IgD-negative memory B cell (primary cell): Measurements from ENCODE around the gene UTS2R. TPM values are rescaled to one million over a fixed set of nuclear protein-coding genes. Genes with fewer than 3 reads are reported as not detected.

Experiments
- H3K27ac Mint-ChIP-seq, 3 donors: one replicate each; pipeline ENCODE4 v1.8.0; 2020 to 2022; ENCODE audit warnings: mild to moderate bottlenecking in 3 of 3, mixed read lengths in 3 of 3, moderate library complexity in 1 of 3
- H3K27me3 Mint-ChIP-seq: one replicate; pipeline ENCODE4 v1.8.0; 2021; ENCODE audit warnings: mixed read lengths
- H3K36me3 Mint-ChIP-seq: one replicate; pipeline ENCODE4 v1.8.0; 2020; ENCODE audit warnings: mild to moderate bottlenecking, mixed read lengths
- H3K4me1 Mint-ChIP-seq, 3 donors: one replicate each; pipeline ENCODE4 v1.8.0; 2020 to 2022; ENCODE audit warnings: mixed read lengths in 3 of 3, mild to moderate bottlenecking in 1 of 3
- H3K4me3 Mint-ChIP-seq, 4 donors: one replicate each; pipeline ENCODE4 v1.8.0; 2020 to 2022; ENCODE audit warnings: mild to moderate bottlenecking in 4 of 4, mixed read lengths in 4 of 4, moderate library complexity in 3 of 4
- H3K9me3 Mint-ChIP-seq, 3 donors: one replicate each; pipeline ENCODE4 v1.8.0; 2020 to 2021; ENCODE audit warnings: mixed read lengths in 3 of 3, mild to moderate bottlenecking in 1 of 3
- polyA plus RNA-seq: library from polyadenylated mRNA; unstranded; fragments of 300-500 nt; fragmentation: Illumina TruSeq; gene quantifications from one replicate; pipeline ENCODE4 v1.2.3, GENCODE V29; 2021

The UTS2R gene
- polyA plus RNA-seq, result not detected

GRCh38 chr17:82371333-82372248, at the start of gene UTS2R:
TSS of gene UTS2R (plus strand) at chr17:82371765. CDS start at chr17:82374325, 2,560 bp downstream.
- H3K27ac Mint-ChIP-seq, result peak within 1 kb of the TSS in 1 of 3 donors; percentile 47
- H3K36me3 Mint-ChIP-seq, result no peaks in the 10 kb centered on the region
- peaks cover 5 to 25% (median 12%) of the 10 kb centered on the region in 3 donors for H3K4me1 Mint-ChIP-seq
- no peaks in the 10 kb centered on the region for H3K9me3 Mint-ChIP-seq
- peak within 1 kb of the TSS; percentile 73 to 89 (median 84) for H3K4me3 Mint-ChIP-seq
- peaks cover 28% of the 10 kb centered on the region for H3K27me3 Mint-ChIP-seq

DNA sequence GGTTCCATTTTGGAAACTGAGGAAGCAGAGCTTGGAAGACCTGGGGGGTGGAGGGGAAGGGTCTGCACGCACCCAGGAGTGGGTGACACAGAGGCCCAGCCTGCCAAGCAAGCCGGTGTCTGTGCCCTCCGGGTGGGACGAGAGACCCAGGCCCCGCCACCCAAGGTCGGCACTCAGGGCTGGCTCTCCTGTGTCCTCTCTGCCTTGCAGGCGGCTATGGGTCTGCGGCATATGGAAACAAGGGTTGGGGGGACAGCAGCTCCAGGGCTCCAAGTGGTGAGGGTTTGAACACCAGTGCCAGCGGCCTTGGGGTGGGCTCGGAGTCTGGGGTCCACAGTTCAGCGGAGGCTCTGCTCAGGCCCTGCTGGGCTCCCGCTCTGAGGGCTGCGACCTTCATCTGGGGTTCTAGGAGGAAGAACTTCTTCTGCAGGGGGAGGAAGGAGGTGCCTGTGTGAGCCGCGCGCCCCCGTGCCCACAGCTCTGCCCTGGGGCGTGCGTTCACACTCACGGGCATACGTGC, 49.6 kb upstream of the UTS2R start:
- Mint-ChIP-seq H3K4me1 (peaks cover 3 to 4% (median 3%) of the 10 kb centered on the region in 3 donors), H3K27me3 (peaks cover 13% of the 10 kb centered on the region), H3K27ac (no peak overlapping the region), H3K4me3 (no peak overlapping the region), H3K9me3 (no peaks in the 10 kb centered on the region), H3K36me3 (no peaks in the 10 kb centered on the region)

DNA sequence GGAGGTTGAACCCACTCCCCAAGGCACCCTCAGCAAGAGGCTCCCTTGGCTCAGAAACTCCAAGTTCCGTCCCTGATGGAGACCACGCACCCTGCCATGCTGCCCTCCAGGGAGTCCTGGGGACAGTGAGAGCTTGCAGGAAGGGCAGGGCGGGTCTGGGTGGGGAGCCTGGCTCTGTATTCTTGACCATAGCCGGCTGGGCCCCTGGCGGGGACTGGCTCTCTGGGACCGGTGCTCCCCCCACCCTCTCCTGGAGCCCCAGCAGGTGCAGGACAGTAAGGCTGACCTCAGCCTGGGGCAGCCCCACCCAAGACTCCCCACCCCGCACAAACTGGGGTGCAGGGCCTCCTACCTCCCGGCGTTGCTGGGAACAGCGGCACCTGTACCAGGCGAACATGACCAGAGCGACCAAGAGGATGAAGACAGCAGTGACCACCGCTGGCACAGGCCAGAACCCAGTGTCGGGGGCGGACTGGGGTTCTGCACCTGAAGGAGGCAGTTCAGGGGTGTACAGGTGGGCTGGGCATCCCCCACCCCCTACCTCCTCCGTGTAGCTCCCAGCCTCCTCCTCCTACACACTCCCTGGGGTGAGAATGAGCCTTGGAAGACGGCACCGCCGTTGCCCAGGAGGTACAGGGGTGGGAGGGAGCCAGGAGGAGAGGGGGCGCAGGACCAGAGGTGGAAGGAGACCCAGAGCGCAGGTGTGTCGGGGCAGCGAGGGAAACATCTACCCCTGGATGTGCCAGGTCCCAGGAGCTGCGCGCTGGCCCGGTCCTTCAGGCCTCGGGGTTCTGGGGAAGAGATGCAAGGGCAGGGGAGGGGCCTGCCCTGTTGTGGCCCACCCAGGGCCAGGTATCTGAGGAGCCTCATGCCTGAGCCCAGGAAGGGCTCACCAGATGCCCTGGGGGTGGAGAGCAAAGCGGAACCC, 48.8 kb upstream of the UTS2R start:
- Mint-ChIP-seq H3K9me3 (no peaks in the 10 kb centered on the region), H3K27ac (no peak overlapping the region), H3K4me3 (no peak overlapping the region), H3K27me3 (peaks cover 16% of the 10 kb centered on the region), H3K36me3 (no peaks in the 10 kb centered on the region), H3K4me1 (peaks cover 3 to 4% (median 3%) of the 10 kb centered on the region in 3 donors)

- H3K36me3 Mint-ChIP-seq, result no peaks in the 10 kb centered on the region
- no peak overlapping the region for H3K4me3 Mint-ChIP-seq
- peaks cover 3 to 4% (median 3%) of the 10 kb centered on the region in 3 donors for H3K4me1 Mint-ChIP-seq
- H3K27ac Mint-ChIP-seq, result no peak overlapping the region
- H3K27me3 Mint-ChIP-seq, result peaks cover 17% of the 10 kb centered on the region
- H3K9me3 Mint-ChIP-seq, result no peaks in the 10 kb centered on the region
These were observed 47.9 kb upstream of the UTS2R start for GRCh38 chr17:82323514-82324234.

- Mint-ChIP-seq H3K27me3 (peaks cover 26% of the 10 kb centered on the region), H3K36me3 (no peaks in the 10 kb centered on the region), H3K4me1 (peaks cover 3 to 4% (median 3%) of the 10 kb centered on the region in 3 donors), H3K27ac (no peak overlapping the region), H3K4me3 (no peak overlapping the region), H3K9me3 (no peaks in the 10 kb centered on the region)
These were observed 46.8 kb upstream of the UTS2R start for GRCh38 chr17:82324566-82325285.

DNA sequence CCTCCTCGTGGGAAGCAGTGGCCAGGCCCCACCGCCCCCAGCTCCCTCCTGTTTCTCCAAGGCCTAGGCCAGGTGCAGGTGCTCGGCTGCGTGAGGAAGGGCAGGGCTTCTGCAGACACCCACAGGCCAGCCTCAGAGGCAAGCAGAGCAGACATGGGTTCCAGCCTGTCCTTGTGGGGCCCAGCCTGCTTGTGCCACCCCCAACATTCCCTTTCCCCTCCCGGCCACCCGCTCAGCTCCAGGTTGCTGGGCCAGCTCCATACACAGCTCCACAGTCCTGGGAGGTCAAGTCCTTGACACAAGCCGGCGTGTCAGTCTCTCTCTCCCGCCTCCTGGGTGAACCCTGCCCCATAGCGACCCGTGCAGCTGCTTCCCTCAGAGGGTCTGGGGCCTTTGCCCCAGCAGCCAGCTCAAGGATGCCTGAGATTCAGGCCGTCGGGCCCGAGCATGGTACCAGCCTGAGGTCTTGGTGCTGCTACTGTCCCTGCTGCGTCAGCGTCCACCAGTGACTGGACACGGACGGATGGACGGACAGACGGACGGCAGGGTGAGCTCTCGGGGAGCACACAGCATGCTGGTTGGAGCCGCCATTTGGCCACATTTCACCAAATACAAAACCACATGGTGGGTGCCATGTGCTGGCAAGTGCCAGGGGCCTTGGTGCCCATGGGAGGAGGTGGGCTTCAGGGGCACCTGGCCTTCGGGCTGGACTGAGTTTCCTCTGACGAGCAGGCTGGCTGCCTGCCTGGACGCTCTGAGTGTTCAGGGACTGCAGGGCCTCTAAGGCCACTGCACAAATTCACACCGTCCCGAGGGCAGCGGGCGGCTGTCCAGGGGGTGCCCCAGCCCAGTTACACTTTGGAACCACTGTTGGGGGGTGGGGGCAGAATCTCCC, 46.0 kb upstream of the UTS2R start:
- no peaks in the 10 kb centered on the region for H3K9me3 Mint-ChIP-seq
- H3K4me3 Mint-ChIP-seq, result no peak overlapping the region

GRCh38 chr17:82327289-82327688, 44.3 kb upstream of the UTS2R start:
- Mint-ChIP-seq H3K27me3 (peaks cover 31% of the 10 kb centered on the region), H3K27ac (no peak overlapping the region), H3K4me3 (no peak overlapping the region)

More for the DNA sequence above, 46.0 kb upstream of the UTS2R start:
- H3K27ac Mint-ChIP-seq, result no peak overlapping the region
- peaks cover 3 to 4% (median 3%) of the 10 kb centered on the region in 3 donors for H3K4me1 Mint-ChIP-seq
- peaks cover 26% of the 10 kb centered on the region for H3K27me3 Mint-ChIP-seq
- no peaks in the 10 kb centered on the region for H3K36me3 Mint-ChIP-seq

GRCh38 chr17:82327757-82328140, 43.8 kb upstream of the UTS2R start:
- H3K36me3 Mint-ChIP-seq, result no peaks in the 10 kb centered on the region
- H3K4me1 Mint-ChIP-seq, result peaks cover 1 to 4% (median 2%) of the 10 kb centered on the region in 3 donors
- H3K27ac Mint-ChIP-seq, result no peak overlapping the region
- peaks cover 32% of the 10 kb centered on the region for H3K27me3 Mint-ChIP-seq
- H3K4me3 Mint-ChIP-seq, result peak overlapping the region in 1 of 4 donors; percentile 38
- no peaks in the 10 kb centered on the region for H3K9me3 Mint-ChIP-seq

More at GRCh38 chr17:82327289-82327688, 44.3 kb upstream of the UTS2R start:
- Mint-ChIP-seq H3K9me3 (no peaks in the 10 kb centered on the region), H3K36me3 (no peaks in the 10 kb centered on the region), H3K4me1 (peaks cover 0 to 3% (median 0%) of the 10 kb centered on the region in 3 donors)

- no peak overlapping the region for H3K27ac Mint-ChIP-seq
- H3K4me1 Mint-ChIP-seq, result peaks cover 4 to 7% (median 5%) of the 10 kb centered on the region in 3 donors
- H3K27me3 Mint-ChIP-seq, result peaks cover 34% of the 10 kb centered on the region
- no peaks in the 10 kb centered on the region for H3K9me3 Mint-ChIP-seq
- peak overlapping the region in 2 of 4 donors; percentile 20 to 49 for H3K4me3 Mint-ChIP-seq
- H3K36me3 Mint-ChIP-seq, result no peaks in the 10 kb centered on the region
These were observed 43.2 kb upstream of the UTS2R start for GRCh38 chr17:82328141-82328993.

DNA sequence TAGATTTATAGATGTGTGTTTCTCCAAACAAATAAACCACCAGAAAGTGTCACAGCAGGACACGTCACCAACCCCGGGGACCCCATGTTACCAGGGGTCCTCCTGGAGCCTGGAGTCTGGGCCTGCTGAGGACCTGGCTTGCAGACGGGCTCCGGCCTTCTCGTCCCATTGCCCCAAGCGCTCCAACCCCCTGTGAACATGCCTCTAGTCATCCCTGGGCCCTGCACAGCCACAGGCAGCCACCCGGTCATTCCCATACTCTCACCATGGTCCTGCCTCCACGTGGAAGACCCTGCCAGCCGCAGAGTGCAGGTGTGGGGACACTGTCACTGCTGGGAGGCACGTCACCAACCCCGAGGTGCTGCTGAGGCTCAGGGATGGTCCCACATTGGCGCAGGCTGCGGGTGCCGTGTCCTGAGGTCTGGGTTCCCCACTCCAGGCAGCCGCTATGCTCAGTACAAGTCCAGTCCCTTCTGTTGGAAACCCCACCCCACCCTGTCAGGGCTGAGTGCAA, 42.5 kb upstream of the UTS2R start:
- Mint-ChIP-seq H3K4me3 (peak overlapping the region in 2 of 4 donors; percentile 20 to 49), H3K27ac (peak overlapping the region in 1 of 3 donors; percentile 67), H3K27me3 (peaks cover 31% of the 10 kb centered on the region), H3K9me3 (no peaks in the 10 kb centered on the region), H3K36me3 (no peaks in the 10 kb centered on the region), H3K4me1 (peaks cover 4 to 7% (median 5%) of the 10 kb centered on the region in 3 donors)

DNA sequence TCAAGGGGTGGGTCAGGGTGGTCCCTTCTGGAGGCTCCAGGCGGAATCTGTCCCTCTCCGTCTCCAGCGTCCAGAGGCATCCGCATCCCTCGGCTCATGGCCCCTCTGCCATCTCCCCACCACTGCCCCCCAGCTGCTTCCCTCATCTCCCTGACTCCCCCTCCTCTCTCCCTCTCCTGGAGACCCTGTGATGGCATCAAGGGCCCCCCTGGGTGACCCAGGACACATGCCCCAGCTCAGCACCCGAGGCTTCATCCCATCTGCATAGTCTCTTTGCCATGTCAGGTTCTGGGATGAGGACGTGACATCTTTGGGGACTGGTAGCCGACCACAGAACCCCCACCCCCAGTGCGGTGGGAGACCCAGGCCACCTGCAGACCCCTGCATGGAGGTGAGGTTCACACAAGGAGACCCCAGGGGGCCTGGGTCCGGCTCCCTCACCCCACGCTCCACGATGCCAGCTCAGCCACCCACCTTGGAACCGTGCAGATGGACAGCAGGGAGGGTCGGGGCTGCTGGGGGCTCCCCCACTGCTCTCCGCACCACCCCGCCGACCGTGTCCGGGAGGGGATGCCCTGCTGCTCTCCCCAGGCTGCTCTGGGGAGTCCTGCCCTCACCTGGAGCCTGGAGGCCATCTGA, 41.8 kb upstream of the UTS2R start:
- no peak overlapping the region for H3K27ac Mint-ChIP-seq
- peaks cover 27% of the 10 kb centered on the region for H3K27me3 Mint-ChIP-seq

More for the DNA sequence above, 41.8 kb upstream of the UTS2R start:
- no peaks in the 10 kb centered on the region for H3K36me3 Mint-ChIP-seq
- H3K4me1 Mint-ChIP-seq, result peaks cover 4 to 6% (median 6%) of the 10 kb centered on the region in 3 donors
- H3K4me3 Mint-ChIP-seq, result no peak overlapping the region
- H3K9me3 Mint-ChIP-seq, result no peaks in the 10 kb centered on the region
